ENCODE results near the gene DUOX2. TPM values are rescaled to one million over a fixed set of nuclear protein-coding genes. Genes with fewer than 3 reads are reported as not detected.

DUOX2 gene
- total and polyA plus RNA-seq, 2 of the 8 experiments (the other 6 are each of a cell fraction or from before 2014, with no cell fraction given): 0.08 TPM; not detected in 1

DNA sequence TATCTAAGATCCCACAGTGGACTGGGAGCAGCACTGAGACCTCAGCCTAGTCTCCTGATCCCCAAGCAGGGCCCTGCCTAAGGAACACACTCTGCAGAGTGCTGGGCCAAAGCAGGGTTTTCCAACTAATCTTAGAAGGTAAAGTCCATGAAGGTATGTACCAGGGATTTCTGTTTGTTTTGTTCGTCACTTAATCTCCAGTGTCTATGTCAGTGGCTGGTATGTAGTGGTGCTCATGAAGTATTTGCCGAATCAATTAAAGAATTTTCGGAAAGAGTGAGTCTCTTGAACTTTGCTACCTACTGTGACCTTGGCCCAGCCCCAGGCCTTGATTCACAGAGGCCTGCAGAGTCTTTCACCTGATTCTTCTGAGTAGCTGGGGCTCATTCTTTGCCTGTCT is 17.5 kb upstream of the DUOX2 start:
- CTCF ChIA-PET (ENCODE audit: partially characterized antibody): interaction anchor here (0.9 to 7.9 kb wide), 11 partner anchors 10 to 298 kb away, joined by 3 to 45 read pairs (median 4); partner anchors contain the start of genes DUOX2 and DUOXA2
- H3K18ac ChIP-seq (ENCODE audit: extremely low read depth, low read length): no peak overlapping the region
- peaks cover 84 to 93% (median 88%) of the 10 kb centered on the region in 4 experiments for H3K27me3 ChIP-seq (replicated peaks in 1 of 4; ENCODE audit: control insufficient read depth in 3 of 4, extremely low read depth in 1 of 4, insufficient read depth in 3 of 4, low read length in 3 of 4)
- H3K56ac ChIP-seq (replicated peaks; ENCODE audit: insufficient read length, low read depth, low read length): no peak overlapping the region
- H3K4me1 ChIP-seq (replicated peaks in 1 of 4; ENCODE audit: control insufficient read depth in 3 of 4, insufficient read depth in 4 of 4, low read length in 3 of 4): peaks cover 0 to 10% (median 6%) of the 10 kb centered on the region in 4 experiments; a peak in 5 of 7 replicates
- no peaks in the 10 kb centered on the region for H3K9me3 ChIP-seq (ENCODE audit: insufficient read depth in 2 of 2, low read depth in 1 of 2, low read length in 1 of 2)
- no peak overlapping the region for H3K14ac ChIP-seq (ENCODE audit: insufficient read length)
- FAIRE-seq (no peak), DNase-seq (ENCODE audit: low read depth in 1 of 2, low spot score in 2 of 2) (no peak)
- no peak overlapping the region for H2BK20ac ChIP-seq (ENCODE audit: low read length)
- POLR2A ChIA-PET (ENCODE audit: partially characterized antibody): no interaction called here
- H4K5ac ChIP-seq (ENCODE audit: insufficient read length, low read depth, low read length): no peak overlapping the region
- H2AK5ac ChIP-seq (ENCODE audit: low read depth, low read length): no peak overlapping the region
- no peak overlapping the region for H2BK12ac ChIP-seq (ENCODE audit: low read depth, low read length)
- H3K36me3 ChIP-seq (ENCODE audit: control insufficient read depth in 2 of 4, insufficient read depth in 4 of 4, low read length in 3 of 4): no peaks in the 10 kb centered on the region
- WGBS, 2 experiments (ENCODE audit: extremely low coverage in 1 of 2, insufficient coverage in 1 of 2, insufficient read length in 1 of 2, insufficient replicate concordance in 2 of 2, low coverage in 1 of 2, low lambda C conversion rate in 2 of 2, missing lambda C conversion rate in 1 of 2): 79% methylated on average over 3 of the region's 3 CpGs; no CpG with 5 or more reads in 1 of the 2 experiments
- H3K9ac ChIP-seq (replicated peaks in 1 of 4; ENCODE audit: extremely low read depth in 1 of 4, low read depth in 3 of 4, low read length in 3 of 4): no peak overlapping the region
- no peak overlapping the region for H3K23ac ChIP-seq (ENCODE audit: insufficient read length)
- no peak overlapping the region for H3K4ac ChIP-seq (replicated peaks; ENCODE audit: insufficient read length, low read depth, low read length)
- no peak overlapping the region for H2BK120ac ChIP-seq (replicated peaks; ENCODE audit: low read depth, low read length)
- H3K79me2 ChIP-seq (ENCODE audit: control insufficient read depth in 1 of 2, insufficient read depth in 2 of 2, low read length in 2 of 2): no peaks in the 10 kb centered on the region
- TF ChIP-seq ZNF274 (IDR thresholded peaks at IDR 0.05; ENCODE audit: borderline replicate concordance, extremely low read depth, low read length) (no peak), HDAC6 (IDR thresholded peaks at IDR 0.05; ENCODE audit: low read depth, low read length) (no peak)
- no peak overlapping the region for H2BK15ac ChIP-seq (ENCODE audit: low read length)
- H4K8ac ChIP-seq (ENCODE audit: extremely low read depth, insufficient read depth, low read length): no peak overlapping the region
- H3K4me2 ChIP-seq (ENCODE audit: insufficient read depth in 1 of 2, low read depth in 2 of 2, low read length in 2 of 2): no peak overlapping the region
- H2BK5ac ChIP-seq (ENCODE audit: low read depth, low read length): no peak overlapping the region
- peaks cover 5% of the 10 kb centered on the region; the same call in 1 of the 2 replicates for H3K23me2 ChIP-seq (ENCODE audit: low read depth, low read length)
- H4K20me1 ChIP-seq (replicated peaks in 1 of 2; ENCODE audit: control insufficient read depth in 1 of 2, insufficient read depth in 2 of 2, low read length in 2 of 2): peaks cover 0 to 2% of the 10 kb centered on the region in 2 experiments
- H3K27ac ChIP-seq (ENCODE audit: low read depth, low read length): no peak overlapping the region
- H2AFZ ChIP-seq (ENCODE audit: low read length): no peak overlapping the region
- H3K4me3 ChIP-seq (ENCODE audit: extremely low read depth in 1 of 4, insufficient read depth in 2 of 4, low read depth in 3 of 4, low read length in 4 of 4): no peak overlapping the region
- no peak overlapping the region for H4K91ac ChIP-seq (replicated peaks; ENCODE audit: insufficient read length, low read length)
- no peaks in the 10 kb centered on the region for H3K79me1 ChIP-seq (ENCODE audit: low read depth, low read length)
